ENCODE measurements around the gene CUTC. TPM values are rescaled to one million over a fixed set of nuclear protein-coding genes. Genes with fewer than 3 reads are reported as not detected.
A peak's percentile ranks its signal among the peaks of the same experiment; 100 is the strongest.

The CUTC gene
- total RNA-seq, 1 experiment from 2014 or later: 53.6 TPM

GRCh38 chr10:99769706-99770105 lies 37.7 kb downstream of the CUTC start (continued):
- no peak for TF ChIP-seq EZH2 (IDR thresholded peaks at IDR 0.05)

DNA sequence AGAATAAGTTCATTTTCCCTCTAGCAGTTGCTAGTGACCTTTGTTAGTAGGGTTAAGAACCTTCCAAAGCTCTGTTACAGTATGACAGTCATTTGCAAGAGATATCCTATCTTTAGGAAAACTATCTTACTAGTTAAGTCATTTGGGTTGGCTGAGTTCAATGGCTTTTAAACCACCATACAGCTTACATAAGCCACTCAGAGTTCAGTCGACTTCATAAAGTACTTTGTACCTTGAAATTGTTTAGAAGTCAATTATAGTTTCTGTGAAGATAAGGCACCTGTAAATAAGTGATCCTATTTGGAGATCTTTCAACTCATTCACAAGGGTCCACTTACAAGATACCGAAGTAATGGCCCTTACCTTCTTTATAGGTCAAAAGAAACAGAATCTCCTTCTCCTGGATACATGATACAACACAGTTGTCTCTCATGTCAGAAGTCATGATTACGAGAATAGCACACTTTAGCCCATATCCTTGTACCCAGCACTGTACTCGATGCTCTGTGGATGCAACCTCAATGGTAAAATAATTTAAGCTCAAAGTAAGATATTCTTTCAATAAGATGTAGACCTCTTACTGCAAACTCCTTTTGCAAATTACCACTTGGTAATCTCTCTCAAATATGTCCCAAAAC lies 38.5 kb downstream of the CUTC start:
- no peaks in the 10 kb centered on the region for H3K9me3 ChIP-seq (ENCODE audit: control insufficient read depth in 1 of 2, insufficient read depth in 1 of 2, low read depth in 1 of 2, low read length in 2 of 2)
- no peak for DNase-seq (ENCODE audit: low read depth, low spot score)
- H3K9me2 ChIP-seq (ENCODE audit: insufficient read depth): no peaks in the 10 kb centered on the region
- no peak overlapping the region for H3K4me3 ChIP-seq (replicated peaks in 1 of 2; ENCODE audit: low read depth in 1 of 2, low read length in 2 of 2)
- H3K9ac ChIP-seq (ENCODE audit: low read length): no peak overlapping the region
- no peak overlapping the region for H3K27ac ChIP-seq (ENCODE audit: low read depth, low read length)
- ChIA-PET RAD21 (ENCODE audit: low non-redundant PET in 1 of 2, low total read pairs in 2 of 2, uncharacterized antibody in 2 of 2, unreplicated experiment in 2 of 2) (no interaction called here), CTCF (no interaction called here), POLR2A (no interaction called here)
- H3K79me2 ChIP-seq (ENCODE audit: insufficient read depth, low read length): no peaks in the 10 kb centered on the region
- intact Hi-C loops (cut with micrococcal nuclease): no loop called here
- H3K4me1 ChIP-seq (ENCODE audit: control insufficient read depth in 1 of 2, insufficient read depth in 2 of 2, low read length in 2 of 2): peaks cover 22 to 39% of the 10 kb centered on the region in 2 experiments
- H2AFZ ChIP-seq (ENCODE audit: low read depth, low read length, poor library complexity, severe bottlenecking): no peak overlapping the region
- no peak overlapping the region for H3K4me2 ChIP-seq (ENCODE audit: low read length)
- TF ChIP-seq SP1 (IDR thresholded peaks at IDR 0.05; ENCODE audit: low read depth): no peak
- H3K36me3 ChIP-seq (ENCODE audit: control insufficient read depth in 1 of 2, insufficient read depth in 2 of 2, low read length in 2 of 2): no peaks in the 10 kb centered on the region
- no peaks in the 10 kb centered on the region for H4K20me1 ChIP-seq (ENCODE audit: insufficient read depth)
- no peaks in the 10 kb centered on the region for H3K27me3 ChIP-seq (ENCODE audit: insufficient read depth, low read length)
- ATAC-seq: no peak
- no TSS peak for BruUV-seq (replicated peaks)

DNA sequence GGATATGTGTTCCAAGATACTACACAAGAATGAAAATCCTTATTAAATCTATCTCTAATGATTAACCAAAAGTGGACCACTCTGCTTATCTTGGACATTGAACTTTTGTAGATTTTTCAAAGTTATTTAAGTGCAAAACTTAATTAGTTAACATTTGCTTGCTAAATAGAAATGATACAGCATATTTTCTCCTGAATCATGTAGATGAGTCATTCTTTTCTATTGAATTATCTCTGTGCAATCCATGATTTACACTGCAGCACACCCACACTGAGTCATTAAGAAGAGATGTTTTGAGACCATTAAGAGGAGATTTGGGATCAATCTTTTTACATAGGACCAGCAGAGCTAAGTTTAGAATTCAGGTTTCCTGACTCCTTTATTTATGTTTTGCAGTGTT lies 43.8 kb downstream of the CUTC start:
- no peaks in the 10 kb centered on the region for H3K27me3 ChIP-seq (ENCODE audit: insufficient read depth, low read length)
- no peak overlapping the region for H2AFZ ChIP-seq (ENCODE audit: low read depth, low read length, poor library complexity, severe bottlenecking)
- no TSS peak for BruUV-seq (replicated peaks)
- RAD21 ChIA-PET (ENCODE audit: low non-redundant PET in 1 of 2, low total read pairs in 2 of 2, uncharacterized antibody in 2 of 2, unreplicated experiment in 2 of 2): no interaction called here
- peak overlapping the region in 1 of 2 experiments; percentile 14; a peak in 1 of 4 replicates for H3K4me3 ChIP-seq (replicated peaks in 1 of 2; ENCODE audit: low read depth in 1 of 2, low read length in 2 of 2)
- peak overlapping the region; percentile 100 for H3K27ac ChIP-seq (ENCODE audit: low read depth, low read length)
- no peaks in the 10 kb centered on the region for H3K36me3 ChIP-seq (ENCODE audit: control insufficient read depth in 1 of 2, insufficient read depth in 2 of 2, low read length in 2 of 2)
- no peaks in the 10 kb centered on the region for H3K9me2 ChIP-seq (ENCODE audit: insufficient read depth)
- H3K9me3 ChIP-seq (ENCODE audit: control insufficient read depth in 1 of 2, insufficient read depth in 1 of 2, low read depth in 1 of 2, low read length in 2 of 2): no peaks in the 10 kb centered on the region
- peaks cover 65 to 70% of the 10 kb centered on the region in 2 experiments for H3K4me1 ChIP-seq (ENCODE audit: control insufficient read depth in 1 of 2, insufficient read depth in 2 of 2, low read length in 2 of 2)
- DNase-seq (ENCODE audit: low read depth, low spot score) (peak; percentile 88), ATAC-seq (peak; percentile 46)
- intact Hi-C loops (cut with micrococcal nuclease): loop anchor here (2.0 kb wide), 1 partner anchor 231 kb away; no protein-coding TSS in a partner anchor
- H3K4me2 ChIP-seq (ENCODE audit: low read length): peak overlapping the region; percentile 80
- POLR2A ChIA-PET: interaction anchor here (0.9 kb wide), 1 partner anchor 44 kb away, joined by 4 read pairs; the partner anchor contains the start of genes COX15 and CUTC
- CTCF ChIA-PET: no interaction called here
- no peaks in the 10 kb centered on the region for H4K20me1 ChIP-seq (ENCODE audit: insufficient read depth)
- H3K9ac ChIP-seq (ENCODE audit: low read length): peak overlapping the region; percentile 63
- TF ChIP-seq TCF7L2 (IDR thresholded peaks at IDR 0.05; ENCODE audit: borderline replicate concordance, extremely low read depth, insufficient read depth, insufficient read length) (no peak), POLR2AphosphoS5 (IDR thresholded peaks at IDR 0.05; ENCODE audit: low read depth, low read length) (peak; percentile 26; the same call in 1 of the 2 replicates)
- no peaks in the 10 kb centered on the region for H3K79me2 ChIP-seq (ENCODE audit: insufficient read depth, low read length)

Measured in HCT116 (cell line).